PC-3 (cell line): ENCODE measurements around the gene ITFG2. TPM values are rescaled to one million over a fixed set of nuclear protein-coding genes. Genes with fewer than 3 reads are reported as not detected.

Source experiments
- ATAC-seq: fragments of 200-7000 bp; cut with Tn5 transposase; 2 replicates; pipeline ENCODE4 v1.9.1; 2020; ENCODE audit warnings: mild to moderate bottlenecking, moderate library complexity
- BruUV-seq: library from RNA; stranded (reverse); fragments of 400-500 nt; replicated peaks from 2 replicates; lab custom pipeline; 2021; lab: Mats Ljungman, UMichigan
- CTCF ChIA-PET: fragments of 300-600 bp; sonication (Branson Sonifier 250); formaldehyde crosslinking; loops from one replicate; lab custom pipeline; 2022; ENCODE audit warnings: antibody characterized with exemption; lab: Charles Lee
- POLR2A ChIA-PET: fragments of 300-600 bp; sonication (Branson Sonifier 250); formaldehyde crosslinking; loops from one replicate; lab custom pipeline; 2022; ENCODE audit warnings: antibody characterized with exemption; ENCODE audit not compliant: unreplicated experiment; lab: Charles Lee
- DNase-seq: peaks from one replicate; pipeline ENCODE4 v3.0.0-alpha.2; 2015
- H2AFZ ChIP-seq: fragments of 300-600 bp; sonication (generic); 2 replicates; pipeline ENCODE4 v1.6.0; 2016; ENCODE audit warnings: antibody characterized with exemption, low read length
- H3F3A ChIP-seq: fragments of 300-600 bp; sonication (generic); one replicate; pipeline ENCODE4 v1.6.0; 2017; ENCODE audit warnings: antibody characterized with exemption, low read length, control low read depth, mild to moderate bottlenecking; ENCODE audit not compliant: unreplicated experiment
- H3K27ac ChIP-seq: fragments of 300-600 bp; sonication (generic); 2 replicates; pipeline ENCODE4 v1.5.1; 2016; ENCODE audit warnings: mild to moderate bottlenecking, low read length
- H3K27me3 ChIP-seq: fragments of 300-600 bp; sonication (generic); 2 replicates; pipeline ENCODE4 v1.6.1; 2016; ENCODE audit warnings: low read length, mixed read lengths
- H3K36me3 ChIP-seq: fragments of 300-600 bp; sonication (generic); 2 replicates; pipeline ENCODE4 v1.6.1; 2016; ENCODE audit warnings: low read depth, mixed run types, low read length, mixed read lengths
- H3K4me1 ChIP-seq: fragments of 300-600 bp; sonication (generic); 2 replicates; pipeline ENCODE4 v1.5.1; 2016; ENCODE audit warnings: low read length; ENCODE audit not compliant: insufficient read depth
- H3K4me2 ChIP-seq: fragments of 300-600 bp; sonication (generic); 2 replicates; pipeline ENCODE4 v1.6.0; 2016; ENCODE audit warnings: low read length
- H3K4me3 ChIP-seq: fragments of 300-600 bp; sonication (generic); 2 replicates; pipeline ENCODE4 v1.5.1; 2016; ENCODE audit warnings: mild to moderate bottlenecking, low read length, mixed read lengths
- H3K79me2 ChIP-seq: fragments of 300-600 bp; sonication (generic); 2 replicates; pipeline ENCODE4 v1.6.1; 2017; ENCODE audit warnings: low read length, mixed read lengths
- H3K9ac ChIP-seq: fragments of 300-600 bp; sonication (generic); 2 replicates; pipeline ENCODE4 v1.6.0; 2016; ENCODE audit warnings: mild to moderate bottlenecking, low read length
- H3K9me2 ChIP-seq: fragments of 300-600 bp; sonication (generic); replicated peaks from 2 replicates; pipeline ENCODE4 v1.6.1; 2016; ENCODE audit warnings: mixed run types, low read length, mixed read lengths
- H3K9me3 ChIP-seq: fragments of 300-600 bp; sonication (generic); 2 replicates; pipeline ENCODE4 v1.6.1; 2016; ENCODE audit warnings: low read length, mixed read lengths
- H4K20me1 ChIP-seq: fragments of 300-600 bp; sonication (generic); 2 replicates; pipeline ENCODE4 v1.6.1; 2016; ENCODE audit warnings: low read length, mixed read lengths
- EZH2 ChIP-seq: fragments of 300-600 bp; sonication (generic); IDR thresholded peaks from one replicate; pipeline ENCODE4 v1.6.1; 2017; ENCODE audit warnings: antibody characterized with exemption, mild to moderate bottlenecking, low read length; ENCODE audit not compliant: unreplicated experiment
- EZH2phosphoT487 ChIP-seq: fragments of 300-600 bp; sonication (generic); IDR thresholded peaks from 2 replicates; pipeline ENCODE4 v1.6.1; 2018; ENCODE audit warnings: mild to moderate bottlenecking, antibody characterized with exemption, low read length, borderline replicate concordance
- intact Hi-C: fragments of 100-400 bp; cut with micrococcal nuclease; formaldehyde crosslinking; loops from 2 replicates; pipeline ENCODE4 v1.9.0; 2023
- total RNA-seq: library from RNA; depleted of rRNA; stranded (reverse); fragments of >200 nt; gene quantifications from 2 replicates; pipeline ENCODE4 v1.2.3, GENCODE V29; 2014
- TF ChIP-seq, protein P1 (sequence below): fragments of 300-600 bp; sonication (generic); conservative IDR thresholded peaks from 2 replicates; pipeline ENCODE4 v1.5.1; 2017; ENCODE audit warnings: antibody characterized with exemption, low read depth, mild to moderate bottlenecking, low read length

Gene ITFG2
- total RNA-seq, 1 experiment from 2014 or later = 12.8 TPM

GRCh38 chr12:2857576-2857975 is 45.1 kb downstream of the ITFG2 start:
- TF ChIP-seq, protein P1, sequence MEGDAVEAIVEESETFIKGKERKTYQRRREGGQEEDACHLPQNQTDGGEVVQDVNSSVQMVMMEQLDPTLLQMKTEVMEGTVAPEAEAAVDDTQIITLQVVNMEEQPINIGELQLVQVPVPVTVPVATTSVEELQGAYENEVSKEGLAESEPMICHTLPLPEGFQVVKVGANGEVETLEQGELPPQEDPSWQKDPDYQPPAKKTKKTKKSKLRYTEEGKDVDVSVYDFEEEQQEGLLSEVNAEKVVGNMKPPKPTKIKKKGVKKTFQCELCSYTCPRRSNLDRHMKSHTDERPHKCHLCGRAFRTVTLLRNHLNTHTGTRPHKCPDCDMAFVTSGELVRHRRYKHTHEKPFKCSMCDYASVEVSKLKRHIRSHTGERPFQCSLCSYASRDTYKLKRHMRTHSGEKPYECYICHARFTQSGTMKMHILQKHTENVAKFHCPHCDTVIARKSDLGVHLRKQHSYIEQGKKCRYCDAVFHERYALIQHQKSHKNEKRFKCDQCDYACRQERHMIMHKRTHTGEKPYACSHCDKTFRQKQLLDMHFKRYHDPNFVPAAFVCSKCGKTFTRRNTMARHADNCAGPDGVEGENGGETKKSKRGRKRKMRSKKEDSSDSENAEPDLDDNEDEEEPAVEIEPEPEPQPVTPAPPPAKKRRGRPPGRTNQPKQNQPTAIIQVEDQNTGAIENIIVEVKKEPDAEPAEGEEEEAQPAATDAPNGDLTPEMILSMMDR = no peak
- no peak for TF ChIP-seq EZH2
- no peak for TF ChIP-seq EZH2phosphoT487
- H3K4me2 ChIP-seq = no peak overlapping the region
- H3K9ac ChIP-seq = no peak overlapping the region
- intact Hi-C loops = no loop called here
- H3K9me2 ChIP-seq = no peaks in the 10 kb centered on the region
- CTCF ChIA-PET = no interaction called here
- no peak for DNase-seq
- H3K4me1 ChIP-seq = no peaks in the 10 kb centered on the region
- H3K4me3 ChIP-seq = no peak overlapping the region
- BruUV-seq = no TSS peak
- no peak for ATAC-seq
- no peaks in the 10 kb centered on the region for H4K20me1 ChIP-seq
- H3F3A ChIP-seq = no peaks in the 10 kb centered on the region
- H3K27ac ChIP-seq = no peak overlapping the region
- no peak overlapping the region for H2AFZ ChIP-seq
- POLR2A ChIA-PET = no interaction called here
- H3K27me3 ChIP-seq = no peaks in the 10 kb centered on the region
- peaks cover 24% of the 10 kb centered on the region for H3K36me3 ChIP-seq
- H3K9me3 ChIP-seq = no peaks in the 10 kb centered on the region
- no peaks in the 10 kb centered on the region for H3K79me2 ChIP-seq

GRCh38 chr12:2858334-2858733 is 45.9 kb downstream of the ITFG2 start:
- no peak overlapping the region for H3K27ac ChIP-seq
- ATAC-seq (no peak), DNase-seq (no peak)
- intact Hi-C loops = no loop called here
- TF ChIP-seq, protein P1 = no peak
- TF ChIP-seq EZH2 (no peak), EZH2phosphoT487 (no peak)
- H3K27me3 ChIP-seq = no peaks in the 10 kb centered on the region
- no peak overlapping the region for H3K4me2 ChIP-seq
- no peaks in the 10 kb centered on the region for H3K79me2 ChIP-seq
- H3K9me3 ChIP-seq = no peaks in the 10 kb centered on the region
- POLR2A ChIA-PET = no interaction called here
- H3F3A ChIP-seq = no peaks in the 10 kb centered on the region
- CTCF ChIA-PET = no interaction called here
- no peak overlapping the region for H2AFZ ChIP-seq
- no peak overlapping the region for H3K4me3 ChIP-seq
- no peaks in the 10 kb centered on the region for H4K20me1 ChIP-seq
- BruUV-seq = no TSS peak
- no peaks in the 10 kb centered on the region for H3K9me2 ChIP-seq
- H3K4me1 ChIP-seq = no peaks in the 10 kb centered on the region
- H3K9ac ChIP-seq = no peak overlapping the region
- peaks cover 29% of the 10 kb centered on the region for H3K36me3 ChIP-seq

- H3K79me2 ChIP-seq = no peaks in the 10 kb centered on the region
- no peaks in the 10 kb centered on the region for H3K4me1 ChIP-seq
- H2AFZ ChIP-seq = no peak overlapping the region
- H3K36me3 ChIP-seq = peaks cover 31% of the 10 kb centered on the region
- H4K20me1 ChIP-seq = no peaks in the 10 kb centered on the region
- H3K9me3 ChIP-seq = no peaks in the 10 kb centered on the region
- ChIA-PET POLR2A (no interaction called here), CTCF (no interaction called here)
- no peak overlapping the region for H3K9ac ChIP-seq
- no peak for TF ChIP-seq EZH2
- TF ChIP-seq EZH2phosphoT487 = no peak
- TF ChIP-seq, protein P1 = no peak
- no peak overlapping the region for H3K4me3 ChIP-seq
- no peak overlapping the region for H3K4me2 ChIP-seq
- DNase-seq = no peak
- BruUV-seq = no TSS peak
- no peaks in the 10 kb centered on the region for H3F3A ChIP-seq
- H3K27ac ChIP-seq = no peak overlapping the region
- intact Hi-C loops = no loop called here
- no peaks in the 10 kb centered on the region for H3K9me2 ChIP-seq
- ATAC-seq = no peak
- no peaks in the 10 kb centered on the region for H3K27me3 ChIP-seq
These were observed 46.5 kb downstream of the ITFG2 start for GRCh38 chr12:2858944-2859421.
